ENCODE measurements around the gene PLCD1.
"Not testable (repeated sequence)": the region's sequence is repeated elsewhere in the genome, so short reads cannot be mapped to it uniquely, and the experiment has no call there.

PLCD1 gene

GRCh38 chr3:37997791-37998370 is 31.6 kb downstream of the PLCD1 start:
- no peak for DNase-seq

GRCh38 chr3:37997342-37997741 is 32.1 kb downstream of the PLCD1 start:
- no peak for DNase-seq

GRCh38 chr3:37996785-37997301 is 32.6 kb downstream of the PLCD1 start:
- DNase-seq = peak; percentile 34

GRCh38 chr3:37995652-37996641 is 33.5 kb downstream of the PLCD1 start:
- DNase-seq = no peak

- DNase-seq = no peak
Observed at GRCh38 chr3:37994639-37994972, 34.8 kb downstream of the PLCD1 start.

DNA sequence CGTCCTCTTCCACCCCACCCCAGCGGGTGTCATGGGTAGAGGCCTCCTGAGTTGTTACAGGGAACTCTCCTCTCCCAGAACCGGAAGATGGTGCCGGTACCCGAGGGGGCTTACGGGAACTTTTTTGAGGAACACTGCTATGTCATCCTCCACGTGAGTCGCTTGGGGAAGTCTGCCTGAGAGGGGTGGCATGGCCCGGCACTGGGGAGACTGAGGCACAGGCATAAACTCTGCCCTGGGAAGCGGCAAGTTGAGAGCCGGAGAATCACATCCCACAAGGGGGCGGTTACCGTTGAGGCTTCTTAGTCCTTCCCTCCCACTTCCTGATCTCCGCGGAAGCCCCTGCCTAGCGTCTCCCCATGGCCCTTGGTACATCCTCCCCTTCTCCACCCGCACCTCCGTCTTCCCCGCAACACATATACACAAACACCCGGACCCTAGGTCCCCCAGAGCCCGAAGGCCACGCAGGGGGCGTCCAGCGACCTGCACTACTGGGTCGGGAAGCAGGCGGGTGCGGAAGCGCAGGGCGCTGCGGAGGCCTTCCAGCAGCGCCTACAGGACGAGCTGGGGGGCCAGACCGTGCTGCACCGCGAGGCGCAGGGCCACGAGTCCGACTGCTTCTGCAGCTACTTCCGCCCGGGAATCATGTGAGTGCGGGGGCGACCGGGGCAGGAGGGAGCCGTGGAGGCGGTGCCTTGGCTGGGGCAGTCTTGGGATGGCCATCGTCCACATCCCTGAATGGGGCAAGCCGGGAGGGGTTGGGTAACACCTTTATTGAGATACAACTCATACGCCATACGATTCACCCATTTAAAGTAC is 35.4 kb downstream of the PLCD1 start:
- peak; percentile 30 for DNase-seq

- DNase-seq = no peak
Observed at GRCh38 chr3:37993460-37993819, 36.0 kb downstream of the PLCD1 start.

DNA sequence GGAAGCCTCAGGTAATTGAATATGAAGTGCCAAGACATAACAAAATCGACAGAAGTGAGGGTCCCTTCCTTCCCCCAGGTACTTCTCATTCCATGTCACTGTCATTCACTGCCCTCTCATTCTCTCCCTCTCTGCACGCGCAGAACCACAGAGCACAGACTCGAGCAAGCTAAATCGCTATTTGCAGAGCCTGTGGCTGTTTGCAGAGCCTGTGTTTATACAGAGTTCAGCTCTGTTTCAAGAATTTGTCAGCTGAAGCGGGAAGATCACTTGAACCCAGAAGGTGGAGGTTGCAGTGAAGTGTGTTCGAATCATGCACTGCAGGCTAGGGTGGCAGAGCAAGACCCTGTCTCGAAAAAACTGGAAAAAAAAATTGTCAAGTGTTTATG is 36.4 kb downstream of the PLCD1 start:
- DNase-seq = no peak

GRCh38 chr3:37992271-37993066 is 37.0 kb downstream of the PLCD1 start:
- DNase-seq = no peak

GRCh38 chr3:37991823-37992222 is 37.6 kb downstream of the PLCD1 start:
- no peak for DNase-seq

- no peak for DNase-seq
Observed at GRCh38 chr3:37991109-37991508, 38.3 kb downstream of the PLCD1 start.

DNA sequence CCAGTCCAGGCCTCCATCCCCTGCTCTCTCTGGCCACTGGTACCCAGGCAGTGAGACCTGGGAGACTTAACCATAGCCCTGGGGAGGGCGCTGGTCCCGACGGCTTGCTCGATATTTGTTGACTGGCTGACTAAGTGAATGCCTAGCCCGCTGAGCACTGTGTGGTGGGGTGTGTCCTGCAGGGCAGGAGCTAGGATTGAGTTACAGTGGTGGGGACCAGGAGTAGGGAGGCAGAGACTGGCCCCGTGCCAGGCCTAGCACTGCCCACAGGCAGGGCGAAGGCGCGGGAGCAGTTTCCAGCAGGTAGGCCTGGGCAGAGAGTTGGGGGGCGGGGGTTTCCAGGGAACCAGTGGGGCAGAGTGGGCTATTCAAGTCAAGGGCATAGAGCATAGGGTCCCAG is 38.9 kb downstream of the PLCD1 start, which contains the start of gene VILL:
Gene VILL, plus strand, starts transcription at position 260 of the 400 bp plus-strand sequence. CDS start 2,887 bp downstream, outside the sequence.
- no peak for DNase-seq

DNA sequence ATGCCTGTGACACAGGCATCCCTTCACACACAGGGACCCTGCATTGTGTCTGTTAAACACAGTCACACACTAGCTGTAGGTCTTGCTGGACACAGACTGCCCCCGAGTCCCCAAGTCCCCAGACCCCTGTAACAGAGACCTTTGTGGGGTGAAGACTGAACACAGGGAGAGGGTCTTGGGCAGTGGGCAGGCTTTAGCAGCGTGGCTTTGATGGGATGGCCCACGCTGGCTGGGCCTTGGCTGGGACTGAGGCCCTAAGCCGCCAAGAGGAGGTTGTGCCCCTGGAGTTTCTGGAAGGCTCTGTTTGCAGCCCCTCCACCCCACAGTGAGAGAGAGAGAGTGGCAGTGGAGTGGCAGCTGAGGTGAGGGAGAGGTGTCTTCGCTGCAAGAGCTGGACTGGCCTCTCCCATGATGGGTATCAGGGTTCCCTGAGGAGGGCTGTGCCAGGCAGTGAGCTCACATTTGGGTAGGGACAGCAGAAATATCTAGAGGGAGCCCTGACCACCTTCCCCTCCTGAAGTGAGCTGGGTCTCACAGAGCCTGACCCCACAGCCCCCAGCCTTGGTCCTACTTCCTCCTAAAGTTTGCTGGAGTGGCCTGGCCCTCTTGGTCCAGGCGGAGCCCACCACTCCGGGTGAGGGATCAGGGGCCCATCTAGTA is 39.5 kb downstream of the PLCD1 start:
- DNase-seq = no peak

- DNase-seq = no peak
Observed at GRCh38 chr3:37988931-37989525, 40.4 kb downstream of the PLCD1 start.

DNA sequence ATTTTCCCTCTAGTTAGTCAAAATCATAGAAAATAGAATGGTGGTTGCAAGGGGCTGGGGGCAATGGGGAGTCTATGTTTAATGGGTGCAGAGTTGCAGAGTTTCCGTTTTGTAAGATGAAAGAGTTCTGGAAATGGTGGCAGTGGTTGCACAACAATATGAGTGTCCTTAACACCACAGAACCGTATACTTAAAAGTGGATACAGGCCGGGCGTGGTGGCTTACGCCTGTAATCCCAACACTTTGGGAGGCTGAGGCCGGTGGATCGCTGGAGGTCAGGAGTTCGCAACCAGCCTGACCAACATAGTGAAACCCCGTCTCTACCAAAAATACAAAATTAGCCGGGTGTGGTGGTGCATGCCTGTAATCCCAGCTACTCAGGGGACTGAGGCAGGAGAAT is 41.1 kb downstream of the PLCD1 start:
- DNase-seq = not testable (repeated sequence)

DNA sequence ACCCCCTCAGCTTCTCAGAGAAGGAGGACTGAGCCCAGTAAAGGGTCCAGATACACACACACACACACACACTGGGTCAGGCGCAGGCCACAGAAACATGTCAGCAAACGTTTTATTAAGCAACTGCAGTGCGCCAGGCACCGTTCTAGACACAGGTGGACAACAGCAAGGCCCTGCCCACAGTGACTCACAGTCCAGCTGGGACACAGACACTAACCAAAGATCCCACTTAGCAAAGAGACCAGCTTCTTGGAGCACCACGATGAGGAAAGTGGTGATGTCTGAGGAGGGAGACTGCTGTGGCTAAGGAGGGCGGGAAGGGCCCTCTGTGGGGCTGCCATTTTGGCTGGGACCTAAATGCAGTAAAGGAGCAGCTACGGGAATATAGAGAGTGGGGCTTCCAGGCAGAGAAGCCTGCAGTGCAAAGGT is 41.7 kb downstream of the PLCD1 start:
- DNase-seq = no peak

DNA sequence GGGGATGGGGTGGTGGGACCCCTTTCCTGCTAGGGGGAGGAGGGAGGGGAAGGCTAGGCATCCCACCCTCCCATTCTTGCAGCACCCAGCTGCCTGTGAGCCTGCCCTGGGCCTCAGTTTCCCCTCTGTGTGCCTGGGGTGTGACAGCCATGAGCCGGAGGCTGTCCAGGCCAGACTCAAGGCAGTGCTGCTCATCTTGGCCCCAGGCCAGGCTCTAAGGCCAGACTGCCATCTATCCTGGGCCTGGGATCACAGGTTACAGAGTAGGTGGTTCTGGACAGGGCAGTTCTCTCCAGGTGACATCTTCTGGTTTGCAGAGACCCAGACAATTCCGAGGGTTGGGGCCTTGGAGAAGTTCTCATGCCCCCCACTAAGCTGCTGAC is 42.1 kb downstream of the PLCD1 start:
- DNase-seq = no peak

DNA sequence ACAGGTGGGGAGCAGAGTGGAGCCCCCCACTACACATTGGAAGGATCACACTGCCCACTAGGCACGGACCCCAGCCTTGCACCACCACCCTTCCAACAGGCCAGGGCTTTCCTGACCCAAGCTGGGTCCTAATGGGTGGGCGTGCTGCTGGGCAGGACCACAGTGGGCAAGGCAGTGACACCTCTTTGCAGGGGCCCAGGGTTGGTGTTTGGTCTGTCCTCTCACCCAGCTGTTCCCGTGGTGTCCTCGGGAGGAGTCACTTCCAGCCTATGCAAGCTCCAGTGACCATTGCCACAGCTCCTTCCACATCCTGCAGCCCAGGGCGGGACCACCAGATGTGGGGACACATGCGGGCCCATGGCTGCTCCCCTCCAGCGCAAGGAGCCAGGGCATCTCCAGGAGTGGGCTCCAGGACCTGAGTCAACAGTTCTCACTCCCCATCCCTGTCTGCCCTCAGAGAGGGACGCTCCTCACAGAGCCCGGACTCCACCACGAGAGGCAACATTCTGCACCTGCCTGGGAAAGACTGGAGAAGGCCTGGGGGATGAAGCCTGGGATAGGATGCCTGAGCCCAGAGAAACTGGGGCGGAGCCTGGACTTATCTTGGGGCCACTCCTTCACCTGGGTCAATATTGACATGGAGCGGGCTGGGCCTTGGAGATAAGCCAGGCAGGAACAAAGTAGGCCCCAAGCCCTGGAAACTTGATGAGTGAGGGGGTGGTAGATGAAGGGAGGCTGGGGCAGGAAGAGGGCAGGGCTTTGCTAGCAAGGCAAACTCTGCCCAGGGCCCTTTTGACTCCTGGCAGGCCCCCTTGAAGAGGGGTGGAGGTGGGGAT is 42.7 kb downstream of the PLCD1 start:
- DNase-seq = no peak

DNA sequence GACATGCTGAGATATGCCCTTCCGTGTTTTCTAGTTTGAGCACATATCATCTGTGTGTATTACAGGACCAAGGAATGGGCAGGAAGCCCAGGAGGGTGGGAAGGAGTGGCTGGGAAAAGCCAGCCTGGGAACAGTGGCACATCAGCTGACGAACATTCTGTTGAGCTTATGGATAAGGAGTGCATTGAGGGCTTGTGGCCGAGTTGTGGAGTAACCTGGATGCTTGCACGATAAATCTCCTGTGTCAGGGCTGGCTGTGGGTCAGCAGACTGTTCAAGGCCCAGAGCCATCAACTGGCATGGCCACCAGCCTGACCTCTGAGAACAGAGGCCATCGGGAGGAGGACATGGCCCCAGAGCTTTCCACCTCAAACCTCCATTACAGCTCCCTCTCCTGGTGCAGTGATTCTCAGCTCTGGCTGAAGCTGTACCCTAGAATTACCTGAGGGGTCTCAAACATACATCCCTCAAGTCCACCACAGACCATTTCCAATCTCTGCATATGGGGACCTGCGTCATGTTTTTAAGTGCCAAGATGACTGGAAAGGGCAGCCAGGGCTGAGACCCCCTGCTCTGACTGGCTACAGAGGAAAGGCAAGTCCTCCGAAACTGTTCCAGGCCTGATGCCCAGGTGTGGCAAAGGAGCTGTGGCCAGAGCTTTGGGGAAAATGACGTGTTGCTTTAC is 43.7 kb downstream of the PLCD1 start:
- DNase-seq = no peak

DNA sequence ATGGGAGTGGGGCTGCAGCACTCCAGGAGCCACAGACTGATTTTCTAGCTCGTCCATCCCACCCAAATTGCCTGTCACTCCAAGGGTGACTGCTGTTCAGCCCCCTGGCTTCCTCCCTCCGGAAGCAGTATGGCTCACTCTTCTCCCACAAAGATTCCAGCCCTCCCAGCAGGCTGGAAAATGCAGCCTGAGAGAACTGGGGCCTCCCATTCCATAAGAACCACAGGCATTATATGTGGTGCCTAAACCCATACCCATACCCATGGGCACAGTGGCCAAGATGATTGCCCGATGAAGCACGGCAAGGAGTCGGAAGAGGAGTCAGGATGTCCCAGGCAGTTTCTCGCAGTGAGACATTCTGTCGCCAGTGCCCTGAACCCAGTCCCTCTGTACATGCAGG is 44.8 kb downstream of the PLCD1 start:
- DNase-seq = no peak
